HEK293 (cell line): ENCODE measurements around the gene SH3BP1.

Source experiments
- CTCF ChIA-PET: fragments of 350-600 bp; formaldehyde crosslinking; extraction: SDS; loops from one replicate; lab custom pipeline; 2021; ENCODE audit warnings: antibody characterized with exemption; lab: Yijun Ruan, JAX
- POLR2A ChIA-PET: fragments of 300-600 bp; formaldehyde crosslinking; extraction: SDS; loops from one replicate; lab custom pipeline; 2020; ENCODE audit warnings: antibody characterized with exemption, inconsistent platforms; lab: Yijun Ruan, JAX
- H3K27ac ChIP-seq: fragments of 200-500 bp; sonication (Bioruptor generic); 2 replicates; pipeline ENCODE4 v1.5.1; 2014; ENCODE audit warnings: low read depth, low read length, control low read depth, inconsistent platforms; ENCODE audit errors: extremely low read depth
- H3K36me3 ChIP-seq, 2 experiments: fragments of 200-500 bp in 1 of 2; sonication (Bioruptor generic) in 1 of 2; 1 replicate in 1 of 2; 2 replicates in 1 of 2; pipeline ENCODE4 v1.5.1; 2014 to 2017; ENCODE audit warnings: inconsistent platforms in 2 of 2, low read length in 2 of 2; ENCODE audit not compliant: control insufficient read depth in 2 of 2, insufficient read depth in 1 of 2
- H3K4me1 ChIP-seq: fragments of 200-500 bp; sonication (Bioruptor generic); 2 replicates; pipeline ENCODE4 v1.5.1; 2014; ENCODE audit warnings: mild to moderate bottlenecking, low read length, inconsistent platforms; ENCODE audit not compliant: control insufficient read depth, insufficient read depth
- H3K4me3 ChIP-seq: 2 replicates; pipeline ENCODE4 v1.5.1; 2011; ENCODE audit warnings: low read depth, mild to moderate bottlenecking, control low read depth, low read length, moderate library complexity
- H3K9me3 ChIP-seq: fragments of 200-500 bp; sonication (Bioruptor generic); 2 replicates; pipeline ENCODE4 v1.5.1; 2014; ENCODE audit warnings: low read depth, low read length, inconsistent platforms; ENCODE audit not compliant: control insufficient read depth, insufficient read depth
- BCL6B ChIP-seq: fragments of 450-650 bp; formaldehyde crosslinking; IDR thresholded peaks from 2 replicates; pipeline ENCODE4 v1.5.1; 2017; ENCODE audit warnings: missing biosample characterization, missing genetic modification characterization
- EGR2 ChIP-seq: fragments of 450-650 bp; formaldehyde crosslinking; IDR thresholded peaks from 2 replicates; pipeline ENCODE4 v1.5.1; 2016; ENCODE audit warnings: low read depth, missing biosample characterization, missing genetic modification characterization
- FEZF1 ChIP-seq: fragments of 450-650 bp; formaldehyde crosslinking; IDR thresholded peaks from 2 replicates; pipeline ENCODE4 v1.5.1; 2016; ENCODE audit warnings: missing biosample characterization, missing genetic modification characterization
- HOXC10 ChIP-seq: sonication (generic); formaldehyde crosslinking; IDR thresholded peaks from 2 replicates; pipeline ENCODE4 v1.8.1; 2023; ENCODE audit warnings: mild to moderate bottlenecking, missing genetic modification reagents
- ZBTB11 ChIP-seq: fragments of 450-650 bp; formaldehyde crosslinking; conservative IDR thresholded peaks from 2 replicates; pipeline ENCODE4 v1.5.1; 2016; ENCODE audit warnings: low read depth, missing biosample characterization, missing genetic modification characterization
- ZFHX2 ChIP-seq: fragments of 450-650 bp; formaldehyde crosslinking; conservative IDR thresholded peaks from 2 replicates; pipeline ENCODE4 v1.5.1; 2016; ENCODE audit warnings: missing biosample characterization, missing genetic modification characterization
- ZNF10 ChIP-seq: fragments of 450-650 bp; formaldehyde crosslinking; IDR thresholded peaks from 2 replicates; pipeline ENCODE4 v1.5.1; 2017; ENCODE audit warnings: missing biosample characterization, missing genetic modification characterization
- ZNF148 ChIP-seq: fragments of 450-650 bp; formaldehyde crosslinking; IDR thresholded peaks from 2 replicates; pipeline ENCODE4 v1.5.0; 2017; ENCODE audit warnings: missing biosample characterization, missing genetic modification characterization, borderline replicate concordance
- ZNF350 ChIP-seq: fragments of 450-650 bp; formaldehyde crosslinking; IDR thresholded peaks from 2 replicates; pipeline ENCODE4 v1.5.0; 2017; ENCODE audit warnings: missing biosample characterization, mild to moderate bottlenecking, missing genetic modification characterization
- ZNF423 ChIP-seq: fragments of 450-650 bp; formaldehyde crosslinking; IDR thresholded peaks from 2 replicates; pipeline ENCODE4 v1.5.1; 2016; ENCODE audit warnings: missing biosample characterization, missing genetic modification characterization
- ZNF433 ChIP-seq: fragments of 450-650 bp; formaldehyde crosslinking; IDR thresholded peaks from 2 replicates; pipeline ENCODE4 v1.5.1; 2016; ENCODE audit warnings: missing biosample characterization, missing genetic modification characterization, low read depth
- ZNF473 ChIP-seq: fragments of 450-650 bp; formaldehyde crosslinking; IDR thresholded peaks from 2 replicates; pipeline ENCODE4 v1.5.1; 2017; ENCODE audit warnings: missing biosample characterization, missing genetic modification characterization
- ZNF513 ChIP-seq: fragments of 450-650 bp; IDR thresholded peaks from 2 replicates; pipeline ENCODE4 v1.5.1; 2018; ENCODE audit warnings: missing biosample characterization, missing genetic modification characterization
- ZNF548 ChIP-seq: fragments of 450-650 bp; formaldehyde crosslinking; IDR thresholded peaks from 2 replicates; pipeline ENCODE4 v1.5.1; 2016; ENCODE audit warnings: missing biosample characterization, missing genetic modification characterization
- ZNF560 ChIP-seq: fragments of 450-650 bp; formaldehyde crosslinking; IDR thresholded peaks from 2 replicates; pipeline ENCODE4 v1.5.1; 2017; ENCODE audit warnings: missing biosample characterization, missing genetic modification characterization, borderline replicate concordance
- ZNF600 ChIP-seq: fragments of 450-650 bp; formaldehyde crosslinking; IDR thresholded peaks from 2 replicates; pipeline ENCODE4 v1.5.1; 2016; ENCODE audit warnings: missing biosample characterization, missing genetic modification characterization
- ZNF623 ChIP-seq: fragments of 450-650 bp; formaldehyde crosslinking; IDR thresholded peaks from 2 replicates; pipeline ENCODE4 v1.5.1; 2016; ENCODE audit warnings: missing biosample characterization, missing genetic modification characterization
- ZNF658 ChIP-seq: fragments of 450-650 bp; formaldehyde crosslinking; IDR thresholded peaks from 2 replicates; pipeline ENCODE4; 2016; ENCODE audit warnings: missing biosample characterization, missing genetic modification characterization
- ZNF707 ChIP-seq: fragments of 450-650 bp; formaldehyde crosslinking; IDR thresholded peaks from 2 replicates; pipeline ENCODE4 v1.5.1; 2016; ENCODE audit warnings: missing biosample characterization, missing genetic modification characterization
- ZSCAN4 ChIP-seq: fragments of 450-650 bp; formaldehyde crosslinking; IDR thresholded peaks from 2 replicates; pipeline ENCODE4 v1.5.1; 2017; ENCODE audit warnings: missing biosample characterization, missing genetic modification characterization

Gene SH3BP1

GRCh38 chr22:37677493-37677974 is 38.1 kb downstream of the SH3BP1 start:
- peaks cover 9% of the 10 kb centered on the region for H3K4me1 ChIP-seq
- no peaks in the 10 kb centered on the region for H3K36me3 ChIP-seq
- CTCF ChIA-PET = interaction anchor here (0.6 to 15.8 kb wide), 3 partner anchors 39 to 1005 kb away, joined by 3 to 353 read pairs (median 3); partner anchors contain the start of gene SH3BP1
- peak overlapping the region; percentile 39 for H3K4me3 ChIP-seq
- H3K27ac ChIP-seq = no peak overlapping the region
- no peaks in the 10 kb centered on the region for H3K9me3 ChIP-seq
- TF ChIP-seq ZNF10 (tag by site-specific recombination) = 0 out of 2 replicates have a peak, but pooled peaks have one; percentile 2
- TF ChIP-seq ZNF513 = peak; percentile 44
- no peak for TF ChIP-seq ZNF433 (tag by site-specific recombination)
- no peak for TF ChIP-seq ZSCAN4 (tag by site-specific recombination)
- TF ChIP-seq ZNF623 (tag by site-specific recombination) = peak; percentile 17; the same call in 1 of the 2 replicates
- no peak for TF ChIP-seq ZNF600 (tag by site-specific recombination)
- no peak for TF ChIP-seq ZNF423 (tag by site-specific recombination)
- TF ChIP-seq BCL6B (tag by site-specific recombination) = no peak
- no peak for TF ChIP-seq ZNF350 (tag by site-specific recombination)
- TF ChIP-seq, all 188 proteins: peak for 3
- POLR2A ChIA-PET = interaction anchor here (0.6 to 3.9 kb wide), 8 partner anchors 10 to 69 kb away, joined by 3 to 78 read pairs (median 4); partner anchors contain the start of genes GGA1 and PDXP

GRCh38 chr22:37678372-37678771 is 38.9 kb downstream of the SH3BP1 start:
- TF ChIP-seq ZNF707 (tag by site-specific recombination) (no peak), ZBTB11 (tag by site-specific recombination) (no peak), ZNF473 (tag by site-specific recombination) (no peak), FEZF1 (no peak), ZFHX2 (tag by site-specific recombination) (peak; percentile 72), HOXC10 (CRISPR knock-in tag) (no peak), ZNF548 (tag by site-specific recombination) (no peak), ZNF560 (tag by site-specific recombination) (no peak), EGR2 (tag by site-specific recombination) (peak; percentile 65), ZNF658 (tag by site-specific recombination) (no peak), ZNF148 (tag by site-specific recombination) (no peak)
- no peaks in the 10 kb centered on the region for H3K36me3 ChIP-seq
- H3K4me1 ChIP-seq = peaks cover 9% of the 10 kb centered on the region
- POLR2A ChIA-PET = interaction anchor here (0.6 to 0.8 kb wide), 3 partner anchors 10 to 38 kb away, joined by 3 to 5 read pairs (median 5); no protein-coding TSS in a partner anchor
- no peak overlapping the region for H3K27ac ChIP-seq
- H3K4me3 ChIP-seq = no peak overlapping the region
- no peaks in the 10 kb centered on the region for H3K9me3 ChIP-seq
- CTCF ChIA-PET = interaction anchor here (0.7 to 15.8 kb wide), 4 partner anchors 18 to 89 kb away, joined by 3 to 353 read pairs (median 46); partner anchors contain the start of genes PDXP and SH3BP1
